Activated CD8-positive, alpha-beta memory T cell treated with anti-CD3 and anti-CD28 coated beads, Interleukin-2, amount 50 U/mL, for 24 hours (primary cell): Measurements from ENCODE around the gene MSI2.

ENCODE experiments used
- DNase-seq: peaks from one replicate; pipeline ENCODE4 v3.0.0-alpha.2; 2020; ENCODE audit errors: extremely low read depth

The MSI2 gene

GRCh38 chr17:57315061-57316015, 59.0 kb downstream of the MSI2 start:
- DNase-seq: no peak

GRCh38 chr17:57316361-57316760, 60.0 kb downstream of the MSI2 start:
- no peak for DNase-seq

- no peak for DNase-seq
These were observed 60.8 kb downstream of the MSI2 start for GRCh38 chr17:57317079-57317478.

GRCh38 chr17:57318913-57319312, 62.6 kb downstream of the MSI2 start:
- no peak for DNase-seq

GRCh38 chr17:57319806-57320205, 63.5 kb downstream of the MSI2 start:
- no peak for DNase-seq

GRCh38 chr17:57323391-57323790, 67.1 kb downstream of the MSI2 start:
- DNase-seq: no peak

GRCh38 chr17:57324060-57324459, 67.7 kb downstream of the MSI2 start:
- DNase-seq: no peak

- no peak for DNase-seq
These were observed 68.3 kb downstream of the MSI2 start for GRCh38 chr17:57324631-57325030.

- DNase-seq: no peak
These were observed 70.0 kb downstream of the MSI2 start for GRCh38 chr17:57326336-57326735.

- no peak for DNase-seq
These were observed 70.4 kb downstream of the MSI2 start for GRCh38 chr17:57326764-57327163.

GRCh38 chr17:57327176-57327970, 71.0 kb downstream of the MSI2 start:
- DNase-seq: no peak

- DNase-seq: no peak
These were observed 72.0 kb downstream of the MSI2 start for GRCh38 chr17:57328109-57328882.

- no peak for DNase-seq
These were observed 73.3 kb downstream of the MSI2 start for GRCh38 chr17:57329380-57330214.

- DNase-seq: no peak
These were observed 74.3 kb downstream of the MSI2 start for GRCh38 chr17:57330587-57330986.

- no peak for DNase-seq
These were observed 75.1 kb downstream of the MSI2 start for GRCh38 chr17:57331423-57331822.

- DNase-seq: no peak
These were observed 76.2 kb downstream of the MSI2 start for GRCh38 chr17:57332501-57332900.

- no peak for DNase-seq
These were observed 79.0 kb downstream of the MSI2 start for GRCh38 chr17:57335195-57335792.

GRCh38 chr17:57337390-57337789, 81.1 kb downstream of the MSI2 start:
- DNase-seq: no peak

GRCh38 chr17:57338257-57338914, 82.1 kb downstream of the MSI2 start:
- no peak for DNase-seq
